HUDEP-2 (cell line): ENCODE results near the gene CCDC47.
"Not testable (repeated sequence)": the region's sequence is repeated elsewhere in the genome, so short reads cannot be mapped to it uniquely, and the experiment has no call there.

ENCODE experiments used
- DNase-seq, 76 experiments: peaks; one replicate each; lab custom pipeline; 2025; ENCODE audit not compliant: unreplicated experiment in 76 of 76; lab: John Stamatoyannopoulos, UW

CCDC47 gene

GRCh38 chr17:63741143-63741407 is 32.3 kb downstream of the CCDC47 start:
- peak in 10 of 76 experiments; percentile 25 to 72 (median 32) for DNase-seq

GRCh38 chr17:63740464-63741142 is 32.8 kb downstream of the CCDC47 start:
- peak in 7 of 76 experiments; percentile 2 to 28 (median 15) for DNase-seq

DNA sequence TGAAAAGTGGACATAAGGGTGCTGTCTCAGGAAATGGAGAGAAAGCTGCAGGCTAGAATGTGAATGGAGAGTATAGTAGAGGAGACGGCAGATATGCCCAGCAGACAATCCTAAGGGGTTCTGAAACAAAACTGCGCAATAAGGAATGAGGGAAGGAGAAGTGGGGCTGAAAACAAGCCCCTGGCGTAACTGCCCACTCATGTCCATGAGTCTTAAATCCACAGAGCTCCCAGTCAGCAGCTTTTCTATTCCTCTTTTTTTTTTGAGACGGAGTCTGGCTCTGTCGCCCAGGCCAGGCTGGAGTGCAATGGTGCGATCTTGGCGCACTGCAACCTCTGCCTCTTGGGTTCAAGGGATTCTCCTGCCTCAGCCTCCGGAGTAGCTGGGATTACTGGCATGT is 37.7 kb downstream of the CCDC47 start:
- DNase-seq = no peak

GRCh38 chr17:63722403-63722802 is 51.0 kb downstream of the CCDC47 start:
- DNase-seq = no peak

DNA sequence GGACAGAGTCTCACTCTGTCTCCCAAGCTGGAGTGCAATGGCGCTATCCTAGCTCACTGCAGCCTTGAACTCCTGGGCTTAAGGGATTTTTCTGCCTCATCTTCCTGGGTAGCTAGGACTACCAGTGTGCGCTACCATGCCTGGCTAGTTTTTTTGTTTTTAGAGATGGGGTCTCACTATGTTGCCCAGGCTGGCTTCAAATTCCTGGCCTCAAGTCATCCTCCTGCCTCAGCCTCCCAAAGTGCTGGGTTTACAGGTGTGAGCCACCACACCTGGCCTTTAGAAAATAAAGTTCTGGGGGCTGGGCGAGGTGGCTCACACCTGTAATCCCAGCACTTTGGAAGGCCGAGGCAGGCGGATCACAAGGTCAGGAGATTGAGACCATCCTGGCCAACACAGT is 53.2 kb downstream of the CCDC47 start:
- not testable (repeated sequence) for DNase-seq

GRCh38 chr17:63718988-63719387 is 54.4 kb downstream of the CCDC47 start:
- DNase-seq = no peak

DNA sequence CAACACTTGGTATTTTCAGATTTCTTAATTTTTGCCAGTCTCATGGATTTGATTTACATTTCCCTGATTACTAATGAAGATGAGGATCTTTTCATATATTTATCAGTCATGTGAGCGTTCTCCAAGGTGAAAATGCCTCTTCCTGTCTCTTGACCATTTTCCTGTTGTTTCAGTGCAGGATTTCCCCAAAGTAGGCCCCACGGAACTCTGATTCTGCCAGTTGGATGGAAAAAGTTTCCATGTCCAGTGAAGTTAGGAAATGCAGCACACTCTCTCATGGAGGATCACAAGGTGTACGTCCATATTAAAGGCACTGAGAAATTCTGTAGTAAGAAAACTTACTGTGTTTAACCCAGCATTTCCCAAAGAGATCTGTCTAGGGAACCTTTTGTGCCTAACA is 57.0 kb downstream of the CCDC47 start:
- DNase-seq = no peak

DNA sequence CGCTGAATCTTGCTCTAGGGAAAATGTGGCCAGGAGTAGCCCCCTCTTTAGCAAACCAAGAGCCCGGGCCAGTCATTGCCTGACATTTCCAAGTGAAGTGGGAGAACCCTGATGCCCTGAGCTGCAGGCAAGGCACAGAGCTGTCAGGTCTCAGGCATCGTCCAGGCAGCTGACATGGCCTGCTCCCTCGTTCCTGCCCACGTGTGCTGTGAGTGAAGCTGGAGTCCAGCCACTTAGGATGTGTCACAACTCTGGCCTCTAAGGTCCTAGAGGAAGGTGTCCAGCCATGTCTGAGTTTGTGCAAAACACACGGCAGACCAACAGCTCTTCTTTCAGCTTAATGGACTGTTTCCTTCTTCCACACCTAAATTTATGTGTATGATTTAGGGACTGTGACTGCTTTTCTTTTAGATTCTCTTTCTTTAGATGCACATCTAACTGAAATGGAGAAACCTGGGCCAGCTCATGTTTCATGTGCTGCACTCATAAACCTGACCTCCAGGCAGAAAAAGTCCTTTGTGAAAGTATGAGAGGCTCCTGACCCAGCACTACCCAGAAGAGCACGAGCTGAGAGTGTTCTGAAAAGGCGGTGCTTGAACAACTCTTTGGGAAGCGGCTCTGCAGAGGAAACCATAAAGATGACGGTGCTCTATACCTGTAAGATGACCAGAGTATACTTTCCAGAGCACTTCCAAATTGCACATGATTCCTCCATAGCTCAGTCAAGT is 58.7 kb downstream of the CCDC47 start:
- no peak for DNase-seq

- no peak for DNase-seq
These were observed 64.3 kb downstream of the CCDC47 start for GRCh38 chr17:63709110-63709509.

GRCh38 chr17:63707151-63707550 is 66.2 kb downstream of the CCDC47 start:
- DNase-seq = no peak

DNA sequence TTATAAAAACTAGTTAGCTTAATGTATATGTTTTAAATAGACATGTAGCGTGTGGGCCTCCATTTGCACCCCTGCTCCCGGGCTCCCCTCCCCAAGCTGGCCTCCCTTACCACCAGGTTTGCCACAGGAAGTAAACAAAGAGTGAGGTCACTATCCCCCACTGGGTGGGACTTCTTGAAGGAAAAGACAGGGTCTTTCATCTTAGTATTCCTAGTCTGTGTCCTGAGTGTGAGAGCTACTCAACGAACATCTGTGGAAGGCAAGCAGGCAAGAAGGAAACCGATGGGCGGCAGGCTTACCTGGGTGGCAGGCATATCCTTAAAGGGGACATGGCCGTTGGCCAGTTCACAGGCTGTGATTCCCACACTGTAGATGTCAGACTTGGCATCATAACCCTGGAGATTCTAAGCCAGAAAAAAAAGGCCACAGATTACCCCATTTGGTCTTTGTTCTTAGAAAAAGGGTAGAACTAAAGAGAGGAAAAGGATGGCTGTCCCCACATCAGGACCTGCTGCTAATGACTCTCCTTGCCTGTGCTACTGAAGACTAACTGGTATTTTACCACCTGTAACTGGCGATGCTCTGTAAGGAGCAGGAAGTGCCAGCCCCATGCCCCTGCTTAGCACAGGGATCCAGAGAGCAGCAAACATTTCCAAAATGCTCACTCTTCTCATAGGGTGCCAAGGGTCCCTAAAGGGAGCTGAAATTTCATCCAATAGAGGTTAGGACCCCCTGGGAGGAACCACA is 66.9 kb downstream of the CCDC47 start:
- DNase-seq = no peak

DNA sequence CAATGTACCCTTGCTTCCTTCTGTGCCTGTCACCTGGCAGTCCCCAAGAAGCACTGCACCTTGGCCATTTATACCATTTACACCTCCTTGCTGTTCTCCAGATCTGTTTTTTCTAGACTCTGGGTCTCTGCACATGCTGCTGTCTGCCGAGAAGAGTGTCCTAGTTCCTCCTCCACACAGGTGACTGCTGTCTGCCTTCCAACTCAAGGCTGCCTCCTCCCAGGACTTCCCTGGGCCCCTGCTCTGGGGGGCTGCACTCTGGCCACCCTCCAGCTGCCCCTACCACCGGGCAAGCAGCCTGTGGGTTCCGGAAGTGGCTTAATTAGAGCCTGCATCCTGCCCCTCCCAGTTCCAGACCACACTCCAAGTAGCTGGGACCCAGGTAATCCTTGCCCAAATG is 67.7 kb downstream of the CCDC47 start:
- DNase-seq = no peak

DNA sequence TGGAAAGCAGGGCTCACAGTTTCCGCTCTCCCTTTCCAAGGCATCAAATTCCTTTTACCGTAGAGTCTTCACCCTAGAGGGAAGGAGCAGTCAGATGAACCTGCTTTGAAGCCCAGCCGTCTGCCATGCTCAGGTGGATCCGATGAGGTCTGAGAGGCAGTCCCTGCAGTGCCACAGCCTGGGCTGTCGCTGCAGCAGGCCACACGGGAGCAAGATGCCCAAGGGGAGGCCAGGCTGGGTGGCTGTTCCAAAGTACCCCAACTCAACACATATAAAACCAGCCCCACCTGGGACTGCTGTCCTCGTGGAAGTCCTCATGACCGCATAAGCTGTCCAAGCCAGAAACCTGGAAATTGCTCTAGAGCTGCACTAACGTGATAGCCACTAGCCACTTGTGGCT is 68.6 kb downstream of the CCDC47 start:
- no peak for DNase-seq

DNA sequence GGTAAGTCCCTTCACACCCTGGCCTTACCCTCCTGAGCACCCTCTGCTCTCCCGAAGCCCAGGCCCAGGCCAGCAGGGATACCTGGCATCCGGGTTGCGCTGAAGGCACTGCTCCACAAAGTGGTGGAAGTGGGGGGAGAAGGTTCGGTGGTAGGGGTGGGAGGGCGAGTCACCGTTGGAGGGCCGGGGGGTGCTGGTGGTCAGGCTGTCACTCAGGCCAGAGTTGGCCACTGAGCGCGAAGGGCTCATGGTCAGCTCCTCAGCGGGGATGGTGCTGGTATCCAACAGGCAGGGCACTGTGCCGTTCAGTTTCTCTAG is 69.2 kb downstream of the CCDC47 start:
- no peak for DNase-seq

GRCh38 chr17:63703556-63704258 is 69.7 kb downstream of the CCDC47 start:
- no peak for DNase-seq

DNA sequence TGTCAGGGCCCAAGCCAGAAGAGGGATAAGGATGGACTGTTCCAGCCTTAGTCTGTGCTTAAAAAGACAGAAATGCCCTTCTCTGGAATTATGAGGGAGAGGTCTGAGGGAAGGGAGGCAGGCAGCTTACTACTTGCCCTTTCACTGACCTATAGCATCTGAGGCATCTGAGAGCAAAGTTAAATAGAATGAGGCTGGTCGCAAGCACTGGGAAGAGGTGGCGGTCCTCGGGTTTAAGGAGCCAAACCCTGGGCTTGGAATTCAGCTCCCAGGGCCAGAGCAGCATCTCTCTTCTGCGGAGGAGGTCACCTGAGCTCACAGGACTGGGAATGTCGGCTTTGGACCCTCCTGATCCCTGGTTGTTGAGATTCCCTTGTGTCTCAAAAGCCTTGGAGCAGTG is 70.4 kb downstream of the CCDC47 start:
- no peak for DNase-seq

GRCh38 chr17:63702721-63703015 is 70.7 kb downstream of the CCDC47 start:
- DNase-seq = no peak

DNA sequence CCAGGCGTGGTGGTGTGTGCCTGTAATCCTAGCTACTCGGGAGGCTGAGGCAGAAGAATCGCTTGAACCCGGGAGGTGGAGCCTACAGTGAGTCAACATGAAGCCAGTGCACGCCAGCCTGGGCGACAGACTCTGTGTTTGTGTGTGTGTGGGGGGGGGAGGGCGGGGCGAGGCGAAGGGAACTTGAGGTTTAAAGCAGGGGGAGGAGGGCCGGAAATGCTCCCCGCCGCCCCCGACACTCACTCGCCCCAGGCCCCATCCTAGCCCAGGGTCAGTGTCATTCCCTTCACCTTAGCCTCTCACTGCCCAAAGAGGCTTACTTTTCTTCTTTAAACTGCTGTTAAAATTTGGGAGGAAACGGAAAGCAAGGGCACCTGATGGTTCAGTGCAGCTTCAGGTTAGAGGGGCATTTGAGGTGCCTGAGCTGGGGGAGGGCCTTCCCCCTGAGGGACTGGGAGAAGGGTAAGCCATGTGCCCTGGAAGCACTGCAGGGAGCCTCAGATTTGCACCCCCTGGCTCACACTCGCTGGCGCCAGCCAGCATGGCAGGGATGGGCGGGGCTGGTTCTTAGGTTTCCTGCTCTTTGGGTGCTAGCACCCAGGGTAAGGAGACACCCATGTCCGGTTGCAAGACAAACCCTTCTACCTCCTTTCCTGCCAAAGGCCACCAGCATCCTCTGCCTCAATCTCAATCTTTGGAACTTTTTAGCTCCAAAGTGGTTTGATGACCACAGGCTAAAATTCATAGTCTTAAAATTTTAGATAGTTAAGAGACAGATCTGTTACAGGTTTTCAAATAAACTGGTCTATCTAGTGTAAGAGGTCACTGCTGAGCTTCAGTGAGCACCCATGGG is 71.3 kb downstream of the CCDC47 start:
- DNase-seq = peak in 63 of 76 experiments; percentile 5 to 81 (median 56)

DNA sequence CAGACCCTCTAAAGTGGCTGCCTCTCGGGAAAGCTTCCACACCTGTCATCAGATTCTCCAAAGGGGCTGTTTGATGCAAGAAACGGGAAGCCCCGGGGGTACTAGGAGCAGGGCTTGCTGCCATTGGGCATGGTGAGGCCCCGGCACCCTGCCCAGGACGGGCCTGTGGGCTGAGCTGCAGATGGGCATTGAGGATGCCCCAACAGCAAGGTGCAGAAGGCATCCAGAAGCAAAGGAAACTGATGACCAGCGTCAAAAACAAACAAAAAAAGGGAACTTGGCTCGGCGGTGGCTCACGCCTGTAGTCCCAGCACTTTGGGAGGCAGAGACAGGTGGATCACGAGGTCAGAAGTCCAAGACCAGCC is 72.0 kb downstream of the CCDC47 start:
- peak in 3 of 76 experiments; percentile 21 to 51 (median 32) for DNase-seq

- DNase-seq = peak in 34 of 76 experiments; percentile 8 to 69 (median 31)
These were observed 72.6 kb downstream of the CCDC47 start for GRCh38 chr17:63700528-63701455.
